Right atrium auricular region (tissue), 2 donors: ENCODE data around the gene TRUB1. TPM values are rescaled to one million over a fixed set of nuclear protein-coding genes. Genes with fewer than 3 reads are reported as not detected.

Experiments used
- DNase-seq: peaks from one replicate; pipeline ENCODE4 v3.0.0-alpha.2; 2019; ENCODE audit warnings: low spot score
- H3K27ac ChIP-seq, 2 donors: fragments of 200-600 bp; sonication (generic); 1 replicate in 1 of 2; 2 replicates in 1 of 2; pipeline ENCODE4 v1.5.1; 2016 to 2019
- H3K27me3 ChIP-seq, 2 donors: fragments of 200-600 bp; sonication (generic); one replicate each; pipeline versions ENCODE4 v1.5.1 to v1.6.0; 2017 to 2019
- H3K36me3 ChIP-seq: fragments of 200-600 bp; sonication (generic); one replicate; pipeline ENCODE4 v1.5.1; 2016
- H3K4me1 ChIP-seq, 2 donors: fragments of 200-600 bp; sonication (generic); one replicate each; pipeline versions ENCODE4 v1.5.1 to v1.6.0; 2017 to 2019
- H3K4me3 ChIP-seq, 2 donors: fragments of 200-600 bp; sonication (generic); 1 replicate in 1 of 2; 2 replicates in 1 of 2; pipeline ENCODE4 v1.5.1; 2017 to 2019; ENCODE audit warnings: mild to moderate bottlenecking in 1 of 2, moderate library complexity in 1 of 2
- H3K9me3 ChIP-seq, 2 donors: fragments of 200-600 bp; sonication (generic); one replicate each; pipeline ENCODE4 v1.5.1; 2019
- total RNA-seq, 2 donors: library from RNA; depleted of rRNA; stranded (reverse); fragments of >200 nt; gene quantifications; one replicate each; pipeline ENCODE4 v1.1.0, GENCODE V29; 2016
- TF ChIP-seq, protein P1 (sequence below), 2 donors: fragments of 200-600 bp; sonication (generic); IDR thresholded peaks; one replicate each; pipeline ENCODE4 v1.5.1; 2019; ENCODE audit warnings: antibody characterized with exemption in 2 of 2

TRUB1 gene
- total RNA-seq, 2 donors from 2014 or later: 15.3 to 22.9 TPM

DNA sequence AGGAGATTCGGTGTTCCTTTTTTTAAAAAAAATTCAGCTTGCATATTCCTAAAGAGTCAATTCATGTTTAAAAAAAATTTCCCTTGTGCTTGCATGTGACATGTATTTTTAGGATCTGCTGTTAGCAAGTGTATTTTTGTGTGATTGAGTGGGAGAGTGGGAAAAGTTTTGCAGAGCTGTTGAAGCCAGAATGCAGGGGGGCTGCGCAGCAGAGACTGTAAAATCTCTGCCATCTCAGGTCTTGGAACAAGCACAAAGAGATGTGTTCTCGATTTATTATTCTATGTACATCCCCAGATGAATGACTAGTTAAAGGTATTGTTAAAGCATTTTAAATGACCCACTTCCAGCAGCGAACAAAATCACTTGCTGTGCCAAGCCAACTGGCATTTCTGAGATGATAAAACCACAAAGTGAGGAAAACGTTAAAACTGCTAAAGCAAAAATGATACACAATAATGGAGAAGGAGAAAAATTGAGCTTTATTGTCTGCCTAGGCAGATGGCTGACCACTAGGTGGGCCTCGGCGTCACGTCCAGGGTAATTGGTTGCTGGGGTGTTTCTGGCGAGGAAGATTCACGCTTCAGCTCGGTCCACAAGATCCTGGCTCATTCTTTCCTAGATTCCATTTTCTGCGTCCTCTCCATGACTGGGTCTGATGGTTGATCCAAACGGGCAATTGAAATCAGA is 88.2 kb downstream of the TRUB1 start:
- H3K9me3 ChIP-seq: no peaks in the 10 kb centered on the region
- H3K36me3 ChIP-seq: no peaks in the 10 kb centered on the region
- no peak overlapping the region for H3K4me3 ChIP-seq
- no peaks in the 10 kb centered on the region for H3K4me1 ChIP-seq
- no peak for DNase-seq
- no peak overlapping the region for H3K27ac ChIP-seq
- no peaks in the 10 kb centered on the region for H3K27me3 ChIP-seq
- TF ChIP-seq, protein P1, sequence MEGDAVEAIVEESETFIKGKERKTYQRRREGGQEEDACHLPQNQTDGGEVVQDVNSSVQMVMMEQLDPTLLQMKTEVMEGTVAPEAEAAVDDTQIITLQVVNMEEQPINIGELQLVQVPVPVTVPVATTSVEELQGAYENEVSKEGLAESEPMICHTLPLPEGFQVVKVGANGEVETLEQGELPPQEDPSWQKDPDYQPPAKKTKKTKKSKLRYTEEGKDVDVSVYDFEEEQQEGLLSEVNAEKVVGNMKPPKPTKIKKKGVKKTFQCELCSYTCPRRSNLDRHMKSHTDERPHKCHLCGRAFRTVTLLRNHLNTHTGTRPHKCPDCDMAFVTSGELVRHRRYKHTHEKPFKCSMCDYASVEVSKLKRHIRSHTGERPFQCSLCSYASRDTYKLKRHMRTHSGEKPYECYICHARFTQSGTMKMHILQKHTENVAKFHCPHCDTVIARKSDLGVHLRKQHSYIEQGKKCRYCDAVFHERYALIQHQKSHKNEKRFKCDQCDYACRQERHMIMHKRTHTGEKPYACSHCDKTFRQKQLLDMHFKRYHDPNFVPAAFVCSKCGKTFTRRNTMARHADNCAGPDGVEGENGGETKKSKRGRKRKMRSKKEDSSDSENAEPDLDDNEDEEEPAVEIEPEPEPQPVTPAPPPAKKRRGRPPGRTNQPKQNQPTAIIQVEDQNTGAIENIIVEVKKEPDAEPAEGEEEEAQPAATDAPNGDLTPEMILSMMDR (IDR thresholded peaks at IDR 0.05): no peak

DNA sequence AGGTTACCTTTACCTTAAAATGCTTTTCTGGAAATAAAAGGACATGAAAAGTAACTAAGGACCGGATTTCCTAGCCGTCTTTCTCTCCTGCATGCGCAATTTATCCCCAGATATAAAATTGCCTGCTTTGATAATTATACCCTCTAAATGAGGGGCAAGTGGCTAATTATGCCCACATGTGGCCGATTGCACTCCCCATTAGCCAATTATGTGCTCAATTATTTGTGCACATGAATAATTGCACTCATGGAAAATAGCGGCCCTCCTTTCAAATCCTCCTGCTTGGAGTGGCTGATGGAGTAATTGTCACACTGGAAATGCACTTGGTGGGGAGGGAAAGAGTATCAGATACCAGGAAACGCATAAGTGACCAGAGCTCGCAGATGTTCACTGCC is 88.7 kb downstream of the TRUB1 start:
- no peak overlapping the region for H3K27ac ChIP-seq
- H3K9me3 ChIP-seq: no peaks in the 10 kb centered on the region
- H3K4me1 ChIP-seq: no peaks in the 10 kb centered on the region
- H3K4me3 ChIP-seq: no peak overlapping the region
- H3K27me3 ChIP-seq: no peaks in the 10 kb centered on the region
- no peak for DNase-seq
- H3K36me3 ChIP-seq: no peaks in the 10 kb centered on the region
- TF ChIP-seq, protein P1 (IDR thresholded peaks at IDR 0.05): no peak

Other genes with a start within 250 kb of the TRUB1 start
- gene FHIP2A, start 116.4 kb upstream of the TRUB1 start, total RNA-seq: 10 to 100 TPM; 18.3 to 19.5 TPM
- gene ATRNL1, start 155.2 kb downstream of the TRUB1 start, total RNA-seq: 1 to 10 TPM; 4.1 to 4.5 TPM